Skeletal muscle tissue (tissue), 4 donors: ENCODE results near the gene NRXN2. TPM values are rescaled to one million over a fixed set of nuclear protein-coding genes. Genes with fewer than 3 reads are reported as not detected.

Source experiments
- H3K27ac ChIP-seq: one replicate; pipeline ENCODE4 v1.7.0; 2013; ENCODE audit warnings: mild to moderate bottlenecking, low read depth, low read length, inconsistent platforms
- H3K27me3 ChIP-seq, 3 donors: one replicate each; pipeline ENCODE4 v1.7.0; 2013; ENCODE audit warnings: low read length in 3 of 3; ENCODE audit not compliant: control insufficient read depth in 3 of 3, insufficient read depth in 3 of 3
- H3K36me3 ChIP-seq, 3 donors: one replicate each; pipeline ENCODE4 v1.7.0; 2013; ENCODE audit warnings: low read length in 3 of 3; ENCODE audit not compliant: control insufficient read depth in 3 of 3, insufficient read depth in 3 of 3
- H3K4me1 ChIP-seq, 3 donors: one replicate each; pipeline ENCODE4 v1.7.0; 2013; ENCODE audit warnings: low read length in 3 of 3, mild to moderate bottlenecking in 3 of 3; ENCODE audit not compliant: control insufficient read depth in 3 of 3, insufficient read depth in 3 of 3
- H3K4me3 ChIP-seq, 3 donors: one replicate each; pipeline ENCODE4 v1.7.0; 2013; ENCODE audit warnings: low read length in 3 of 3
- H3K9ac ChIP-seq, 3 donors: one replicate each; pipeline ENCODE4 v1.7.0; 2013; ENCODE audit warnings: low read length in 3 of 3, mild to moderate bottlenecking in 3 of 3, moderate library complexity in 2 of 3, low read depth in 1 of 3
- H3K9me3 ChIP-seq, 3 donors: one replicate each; pipeline ENCODE4 v1.7.0; 2013; ENCODE audit warnings: low read length in 3 of 3; ENCODE audit not compliant: control insufficient read depth in 3 of 3
- total RNA-seq: library from RNA; depleted of rRNA; stranded (reverse); fragments of >200 nt; gene quantifications from one replicate; pipeline ENCODE4 v1.2.3, GENCODE V29; 2014
- donor health status: Osteomylitis.

The NRXN2 gene
- total RNA-seq, 1 donor from 2014 or later, result 9.4 TPM

- peak within 1 kb of the TSS; percentile 86 to 96 (median 95) for H3K4me3 ChIP-seq
- H3K9me3 ChIP-seq, result no peaks in the 10 kb centered on the region
- H3K27me3 ChIP-seq, result no peaks in the 10 kb centered on the region
- peak within 1 kb of the TSS; percentile 93 to 100 (median 99) for H3K9ac ChIP-seq
- H3K27ac ChIP-seq, result peak within 1 kb of the TSS; percentile 98
- H3K36me3 ChIP-seq, result peaks cover 40 to 47% (median 46%) of the 10 kb centered on the region in 3 donors
- H3K4me1 ChIP-seq, result peaks cover 76 to 99% (median 94%) of the 10 kb centered on the region in 3 donors
These were observed 37.0 kb upstream of the NRXN2 start, which contains the start of gene PYGM for GRCh38 chr11:64759722-64760719. TSS of gene PYGM (minus strand) at chr11:64759974. CDS start at chr11:64759898, 76 bp downstream.

- no peaks in the 10 kb centered on the region for H3K27me3 ChIP-seq
- H3K4me1 ChIP-seq, result peaks cover 74 to 98% (median 93%) of the 10 kb centered on the region in 3 donors
- no peaks in the 10 kb centered on the region for H3K9me3 ChIP-seq
- peak overlapping the region; percentile 93 to 100 (median 99) for H3K9ac ChIP-seq
- H3K4me3 ChIP-seq, result peak overlapping the region; percentile 86 to 96 (median 95)
- H3K36me3 ChIP-seq, result peaks cover 40 to 47% (median 45%) of the 10 kb centered on the region in 3 donors
- peak overlapping the region; percentile 98 for H3K27ac ChIP-seq
These were observed 36.2 kb upstream of the NRXN2 start for GRCh38 chr11:64759131-64759721.

GRCh38 chr11:64758330-64759079 lies 35.5 kb upstream of the NRXN2 start:
- Histone ChIP-seq H3K36me3 (peaks cover 36 to 50% (median 43%) of the 10 kb centered on the region in 3 donors), H3K27ac (peak overlapping the region; percentile 98), H3K9me3 (no peaks in the 10 kb centered on the region), H3K9ac (peak overlapping the region; percentile 92 to 100 (median 93)), H3K4me1 (peaks cover 72 to 97% (median 91%) of the 10 kb centered on the region in 3 donors), H3K4me3 (peak overlapping the region; percentile 86 to 96 (median 95)), H3K27me3 (no peaks in the 10 kb centered on the region)

- H3K9me3 ChIP-seq, result no peaks in the 10 kb centered on the region
- peak overlapping the region; percentile 98 for H3K27ac ChIP-seq
- H3K4me3 ChIP-seq, result peak overlapping the region; percentile 86 to 96 (median 95)
- H3K4me1 ChIP-seq, result peaks cover 68 to 96% (median 91%) of the 10 kb centered on the region in 3 donors
- no peaks in the 10 kb centered on the region for H3K27me3 ChIP-seq
- peaks cover 43 to 56% (median 48%) of the 10 kb centered on the region in 3 donors for H3K36me3 ChIP-seq
- peak overlapping the region; percentile 92 to 100 (median 93) for H3K9ac ChIP-seq
These were observed 34.7 kb upstream of the NRXN2 start for GRCh38 chr11:64757549-64758329.

GRCh38 chr11:64755681-64756361 lies 32.8 kb upstream of the NRXN2 start:
- Histone ChIP-seq H3K9ac (peak overlapping the region in 2 of 3 donors; percentile 65 to 100), H3K36me3 (peaks cover 63 to 72% (median 66%) of the 10 kb centered on the region in 3 donors), H3K27me3 (no peaks in the 10 kb centered on the region), H3K9me3 (no peaks in the 10 kb centered on the region), H3K4me1 (peaks cover 70 to 96% (median 90%) of the 10 kb centered on the region in 3 donors), H3K27ac (peak overlapping the region; percentile 20), H3K4me3 (peak overlapping the region; percentile 47 to 54 (median 49))

- Histone ChIP-seq H3K9me3 (no peaks in the 10 kb centered on the region), H3K9ac (peak overlapping the region; percentile 14 to 100 (median 65)), H3K4me1 (peaks cover 68 to 95% (median 89%) of the 10 kb centered on the region in 3 donors), H3K27me3 (no peaks in the 10 kb centered on the region), H3K4me3 (peak overlapping the region; percentile 47 to 54 (median 49)), H3K36me3 (peaks cover 70 to 78% (median 73%) of the 10 kb centered on the region in 3 donors), H3K27ac (peak overlapping the region; percentile 20)
These were observed 32.1 kb upstream of the NRXN2 start for GRCh38 chr11:64754919-64755662.

- H3K27me3 ChIP-seq, result no peaks in the 10 kb centered on the region
- peaks cover 71 to 78% (median 74%) of the 10 kb centered on the region in 3 donors for H3K36me3 ChIP-seq
- peak overlapping the region; percentile 12 to 100 (median 14) for H3K9ac ChIP-seq
- H3K4me1 ChIP-seq, result peaks cover 67 to 87% (median 84%) of the 10 kb centered on the region in 3 donors
- H3K27ac ChIP-seq, result peak overlapping the region; percentile 0
- H3K4me3 ChIP-seq, result peak overlapping the region; percentile 14 to 54 (median 47)
- H3K9me3 ChIP-seq, result no peaks in the 10 kb centered on the region
These were observed 31.3 kb upstream of the NRXN2 start for GRCh38 chr11:64754124-64754918.
